PC-3 (cell line): ENCODE measurements around the gene IGDCC3. TPM values are rescaled to one million over a fixed set of nuclear protein-coding genes. Genes with fewer than 3 reads are reported as not detected.

Experiments used
- ATAC-seq: fragments of 200-7000 bp; cut with Tn5 transposase; 2 replicates; pipeline ENCODE4 v1.9.1; 2020; ENCODE audit warnings: mild to moderate bottlenecking, moderate library complexity
- BruUV-seq: library from RNA; stranded (reverse); fragments of 400-500 nt; replicated peaks from 2 replicates; lab custom pipeline; 2021; lab: Mats Ljungman, UMichigan
- CTCF ChIA-PET: fragments of 300-600 bp; sonication (Branson Sonifier 250); formaldehyde crosslinking; loops from one replicate; lab custom pipeline; 2022; ENCODE audit warnings: antibody characterized with exemption; lab: Charles Lee
- POLR2A ChIA-PET: fragments of 300-600 bp; sonication (Branson Sonifier 250); formaldehyde crosslinking; loops from one replicate; lab custom pipeline; 2022; ENCODE audit warnings: antibody characterized with exemption; ENCODE audit not compliant: unreplicated experiment; lab: Charles Lee
- DNase-seq: peaks from one replicate; pipeline ENCODE4 v3.0.0-alpha.2; 2015
- H2AFZ ChIP-seq: fragments of 300-600 bp; sonication (generic); 2 replicates; pipeline ENCODE4 v1.6.0; 2016; ENCODE audit warnings: antibody characterized with exemption, low read length
- H3F3A ChIP-seq: fragments of 300-600 bp; sonication (generic); one replicate; pipeline ENCODE4 v1.6.0; 2017; ENCODE audit warnings: antibody characterized with exemption, low read length, control low read depth, mild to moderate bottlenecking; ENCODE audit not compliant: unreplicated experiment
- H3K27ac ChIP-seq: fragments of 300-600 bp; sonication (generic); 2 replicates; pipeline ENCODE4 v1.5.1; 2016; ENCODE audit warnings: mild to moderate bottlenecking, low read length
- H3K27me3 ChIP-seq: fragments of 300-600 bp; sonication (generic); 2 replicates; pipeline ENCODE4 v1.6.1; 2016; ENCODE audit warnings: low read length, mixed read lengths
- H3K36me3 ChIP-seq: fragments of 300-600 bp; sonication (generic); 2 replicates; pipeline ENCODE4 v1.6.1; 2016; ENCODE audit warnings: low read depth, mixed run types, low read length, mixed read lengths
- H3K4me1 ChIP-seq: fragments of 300-600 bp; sonication (generic); 2 replicates; pipeline ENCODE4 v1.5.1; 2016; ENCODE audit warnings: low read length; ENCODE audit not compliant: insufficient read depth
- H3K4me2 ChIP-seq: fragments of 300-600 bp; sonication (generic); 2 replicates; pipeline ENCODE4 v1.6.0; 2016; ENCODE audit warnings: low read length
- H3K4me3 ChIP-seq: fragments of 300-600 bp; sonication (generic); 2 replicates; pipeline ENCODE4 v1.5.1; 2016; ENCODE audit warnings: mild to moderate bottlenecking, low read length, mixed read lengths
- H3K79me2 ChIP-seq: fragments of 300-600 bp; sonication (generic); 2 replicates; pipeline ENCODE4 v1.6.1; 2017; ENCODE audit warnings: low read length, mixed read lengths
- H3K9ac ChIP-seq: fragments of 300-600 bp; sonication (generic); 2 replicates; pipeline ENCODE4 v1.6.0; 2016; ENCODE audit warnings: mild to moderate bottlenecking, low read length
- H3K9me2 ChIP-seq: fragments of 300-600 bp; sonication (generic); replicated peaks from 2 replicates; pipeline ENCODE4 v1.6.1; 2016; ENCODE audit warnings: mixed run types, low read length, mixed read lengths
- H3K9me3 ChIP-seq: fragments of 300-600 bp; sonication (generic); 2 replicates; pipeline ENCODE4 v1.6.1; 2016; ENCODE audit warnings: low read length, mixed read lengths
- H4K20me1 ChIP-seq: fragments of 300-600 bp; sonication (generic); 2 replicates; pipeline ENCODE4 v1.6.1; 2016; ENCODE audit warnings: low read length, mixed read lengths
- CTCF ChIP-seq: fragments of 300-600 bp; sonication (generic); conservative IDR thresholded peaks from 2 replicates; pipeline ENCODE4 v1.5.1; 2017; ENCODE audit warnings: antibody characterized with exemption, low read depth, mild to moderate bottlenecking, low read length
- EZH2 ChIP-seq: fragments of 300-600 bp; sonication (generic); IDR thresholded peaks from one replicate; pipeline ENCODE4 v1.6.1; 2017; ENCODE audit warnings: antibody characterized with exemption, mild to moderate bottlenecking, low read length; ENCODE audit not compliant: unreplicated experiment
- EZH2phosphoT487 ChIP-seq: fragments of 300-600 bp; sonication (generic); IDR thresholded peaks from 2 replicates; pipeline ENCODE4 v1.6.1; 2018; ENCODE audit warnings: mild to moderate bottlenecking, antibody characterized with exemption, low read length, borderline replicate concordance
- intact Hi-C: fragments of 100-400 bp; cut with micrococcal nuclease; formaldehyde crosslinking; loops from 2 replicates; pipeline ENCODE4 v1.9.0; 2023
- total RNA-seq: library from RNA; depleted of rRNA; stranded (reverse); fragments of >200 nt; gene quantifications from 2 replicates; pipeline ENCODE4 v1.2.3, GENCODE V29; 2014

IGDCC3 gene
- total RNA-seq, 1 experiment from 2014 or later = not detected

DNA sequence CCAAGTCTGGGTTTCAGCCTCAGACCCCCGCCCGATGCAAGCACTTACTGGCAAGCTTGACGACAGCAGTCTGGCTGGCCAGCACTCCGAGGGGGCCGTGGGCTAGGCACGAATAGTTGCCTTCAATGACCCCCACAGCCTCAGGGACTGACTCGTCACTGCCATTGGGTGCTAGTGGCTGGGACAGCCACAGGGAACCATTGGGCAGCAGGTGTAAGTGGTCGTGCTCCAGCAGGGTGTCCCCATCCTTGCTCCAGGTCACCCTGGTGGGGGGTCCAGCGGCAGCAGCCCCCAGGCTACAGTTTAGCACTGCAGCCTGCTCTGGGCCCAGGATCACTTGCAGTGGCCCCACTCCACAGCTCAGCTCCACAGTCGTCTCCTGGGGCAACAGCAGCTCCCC, 33.2 kb upstream of the IGDCC3 start:
- BruUV-seq = no TSS peak
- intact Hi-C loops = no loop called here
- H3K36me3 ChIP-seq = no peaks in the 10 kb centered on the region
- H3K9me3 ChIP-seq = no peaks in the 10 kb centered on the region
- DNase-seq (no peak), ATAC-seq (no peak)
- no peaks in the 10 kb centered on the region for H3K27me3 ChIP-seq
- peaks cover 31% of the 10 kb centered on the region for H3K4me1 ChIP-seq
- no peak overlapping the region for H2AFZ ChIP-seq
- H3K9me2 ChIP-seq = no peaks in the 10 kb centered on the region
- H3F3A ChIP-seq = no peaks in the 10 kb centered on the region
- H4K20me1 ChIP-seq = no peaks in the 10 kb centered on the region
- no peaks in the 10 kb centered on the region for H3K79me2 ChIP-seq
- ChIA-PET POLR2A (no interaction called here), CTCF (no interaction called here)
- no peak overlapping the region for H3K4me2 ChIP-seq
- H3K27ac ChIP-seq = no peak overlapping the region
- H3K4me3 ChIP-seq = no peak overlapping the region
- no peak overlapping the region for H3K9ac ChIP-seq
- TF ChIP-seq EZH2 (no peak), CTCF (no peak), EZH2phosphoT487 (no peak)

- H4K20me1 ChIP-seq = no peaks in the 10 kb centered on the region
- BruUV-seq = no TSS peak
- H3K4me2 ChIP-seq = no peak overlapping the region
- no peaks in the 10 kb centered on the region for H3K9me2 ChIP-seq
- H3K4me3 ChIP-seq = no peak overlapping the region
- no peak overlapping the region for H2AFZ ChIP-seq
- ATAC-seq (no peak), DNase-seq (no peak)
- ChIA-PET CTCF (no interaction called here), POLR2A (no interaction called here)
- H3K4me1 ChIP-seq = peaks cover 31% of the 10 kb centered on the region
- no peaks in the 10 kb centered on the region for H3K36me3 ChIP-seq
- no peak overlapping the region for H3K27ac ChIP-seq
- no peaks in the 10 kb centered on the region for H3K9me3 ChIP-seq
- TF ChIP-seq EZH2phosphoT487 (no peak), EZH2 (no peak), CTCF (no peak)
- no peaks in the 10 kb centered on the region for H3K79me2 ChIP-seq
- H3K9ac ChIP-seq = no peak overlapping the region
- H3K27me3 ChIP-seq = no peaks in the 10 kb centered on the region
- intact Hi-C loops = no loop called here
- no peaks in the 10 kb centered on the region for H3F3A ChIP-seq
Observed at GRCh38 chr15:65410036-65410435, 32.2 kb upstream of the IGDCC3 start.

DNA sequence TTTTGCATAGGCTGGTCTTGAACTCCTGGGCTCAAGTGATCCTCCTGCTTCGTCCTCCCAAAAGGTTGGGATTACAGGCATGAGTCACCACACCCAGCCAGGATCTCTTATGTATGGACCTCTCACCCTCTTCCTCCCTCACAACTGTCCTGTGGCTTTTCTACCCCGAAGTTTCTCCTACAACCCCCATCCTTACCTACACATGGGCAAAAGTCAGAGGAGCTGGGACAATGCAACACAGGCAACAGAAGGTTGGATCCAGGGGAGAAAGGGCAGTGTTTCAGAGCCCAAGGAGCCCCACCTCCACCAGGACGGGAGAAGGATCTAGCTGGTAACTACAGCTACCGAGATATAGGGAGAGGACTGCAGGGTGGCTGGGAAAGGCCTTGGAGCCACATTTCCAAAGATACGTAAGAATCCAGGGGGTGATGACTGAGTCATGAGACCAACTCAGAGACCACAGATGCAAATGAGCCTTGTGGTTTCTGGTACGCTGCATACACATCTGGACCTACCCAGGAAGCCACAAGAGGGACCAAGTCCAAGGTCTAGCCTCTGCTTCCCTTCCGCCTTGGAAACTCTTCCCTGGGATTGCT, 31.3 kb upstream of the IGDCC3 start:
- Histone ChIP-seq H3K4me3 (no peak overlapping the region), H3K36me3 (no peaks in the 10 kb centered on the region), H3K9me2 (no peaks in the 10 kb centered on the region), H3F3A (no peaks in the 10 kb centered on the region), H3K4me1 (peaks cover 28% of the 10 kb centered on the region), H3K9ac (peak overlapping the region; percentile 36; the same call in 1 of the 2 replicates), H3K4me2 (peak overlapping the region; percentile 66), H3K9me3 (no peaks in the 10 kb centered on the region), H4K20me1 (no peaks in the 10 kb centered on the region), H3K79me2 (no peaks in the 10 kb centered on the region), H3K27me3 (no peaks in the 10 kb centered on the region), H3K27ac (peak overlapping the region; percentile 92), H2AFZ (peak overlapping the region; percentile 64; the same call in 1 of the 2 replicates)
- peak; percentile 71 for DNase-seq
- ATAC-seq = peak; percentile 59
- intact Hi-C loops = no loop called here
- CTCF ChIA-PET = no interaction called here
- TF ChIP-seq EZH2phosphoT487 (no peak), EZH2 (no peak), CTCF (no peak)
- no TSS peak for BruUV-seq
- POLR2A ChIA-PET = no interaction called here
